GM23338 (cell line): ENCODE results near the gene POLR2L. TPM values are rescaled to one million over a fixed set of nuclear protein-coding genes. Genes with fewer than 3 reads are reported as not detected.

Source experiments
- ATAC-seq: fragments of 200-7000 bp; cut with Tn5 transposase; 3 replicates; pipeline ENCODE4 v1.9.1; 2020
- DNase-seq: peaks from one replicate; pipeline ENCODE4 v3.0.0-alpha.2; 2015; ENCODE audit warnings: low spot score
- H2AFZ ChIP-seq: fragments of 200-600 bp; sonication (generic); 2 replicates; pipeline ENCODE4 v1.8.0; 2016; ENCODE audit warnings: antibody characterized with exemption, mild to moderate bottlenecking, moderate library complexity
- H3F3A ChIP-seq: fragments of 200-600 bp; sonication (generic); replicated peaks from 2 replicates; pipeline ENCODE4 v1.8.0; 2017; ENCODE audit warnings: antibody characterized with exemption, mixed run types, low read depth
- H3K27ac ChIP-seq: fragments of 200-600 bp; sonication (generic); 2 replicates; pipeline ENCODE4 v1.6.1; 2016; ENCODE audit warnings: low read depth
- H3K27me3 ChIP-seq: fragments of 200-600 bp; sonication (generic); 2 replicates; pipeline ENCODE4 v1.8.0; 2016; ENCODE audit warnings: mild to moderate bottlenecking, mixed run types, moderate library complexity; ENCODE audit not compliant: insufficient read depth
- H3K36me3 ChIP-seq: fragments of 200-600 bp; sonication (generic); 2 replicates; pipeline ENCODE4 v1.8.0; 2016; ENCODE audit warnings: mild to moderate bottlenecking; ENCODE audit not compliant: insufficient read depth
- H3K4me1 ChIP-seq: fragments of 200-600 bp; sonication (generic); 2 replicates; pipeline ENCODE4 v1.8.0; 2016; ENCODE audit warnings: mild to moderate bottlenecking, moderate library complexity; ENCODE audit not compliant: insufficient read depth
- H3K4me2 ChIP-seq: fragments of 200-600 bp; sonication (generic); 2 replicates; pipeline ENCODE4 v1.7.1; 2017; ENCODE audit warnings: mixed run types
- H3K4me3 ChIP-seq: fragments of 200-600 bp; sonication (generic); 2 replicates; pipeline ENCODE4 v1.6.1; 2016; ENCODE audit warnings: mixed run types
- H3K79me2 ChIP-seq: fragments of 200-600 bp; sonication (generic); replicated peaks from 2 replicates; pipeline ENCODE4 v1.8.0; 2017; ENCODE audit warnings: mild to moderate bottlenecking; ENCODE audit not compliant: insufficient read depth
- H3K9me2 ChIP-seq: fragments of 200-600 bp; sonication (generic); 2 replicates; pipeline ENCODE4 v1.8.0; 2017; ENCODE audit not compliant: insufficient read depth
- H4K20me1 ChIP-seq: fragments of 200-600 bp; sonication (generic); replicated peaks from 2 replicates; pipeline ENCODE4 v1.8.0; 2017; ENCODE audit warnings: mild to moderate bottlenecking; ENCODE audit not compliant: insufficient read depth
- H3K27ac Mint-ChIP-seq: 2 replicates; pipeline ENCODE4 v1.8.0; 2020; ENCODE audit warnings: inconsistent platforms, mild to moderate bottlenecking, moderate library complexity, mixed read lengths
- H3K27me3 Mint-ChIP-seq: 3 replicates; pipeline ENCODE4 v1.8.0; 2022; ENCODE audit warnings: low read depth, mild to moderate bottlenecking, moderate library complexity, mixed read lengths, inconsistent platforms; ENCODE audit not compliant: insufficient read depth, poor library complexity
- H3K36me3 Mint-ChIP-seq: 3 replicates; pipeline ENCODE4 v1.8.0; 2021; ENCODE audit warnings: low read depth, mild to moderate bottlenecking, inconsistent platforms, moderate library complexity, mixed read lengths
- H3K4me1 Mint-ChIP-seq: 3 replicates; pipeline ENCODE4 v1.8.0; 2020; ENCODE audit warnings: mild to moderate bottlenecking, inconsistent platforms, mixed read lengths
- H3K4me3 Mint-ChIP-seq: 3 replicates; pipeline ENCODE4 v1.8.0; 2021; ENCODE audit warnings: moderate library complexity, mild to moderate bottlenecking, inconsistent platforms, mixed read lengths
- H3K9me3 Mint-ChIP-seq: 3 replicates; pipeline ENCODE4 v1.8.0; 2020; ENCODE audit warnings: moderate library complexity, mild to moderate bottlenecking, inconsistent platforms, mixed read lengths
- CREB1 ChIP-seq: fragments of 250-450 bp; sonication (Bioruptor Pico); IDR thresholded peaks from 2 replicates; pipeline ENCODE4 v1.5.0; 2020; ENCODE audit warnings: low read depth, mild to moderate bottlenecking, moderate library complexity
- EZH2 ChIP-seq: fragments of 200-600 bp; sonication (generic); IDR thresholded peaks from one replicate; pipeline ENCODE4 v1.8.0; 2017; ENCODE audit warnings: antibody characterized with exemption, mild to moderate bottlenecking, low read depth; ENCODE audit not compliant: unreplicated experiment
- EZH2phosphoT487 ChIP-seq: fragments of 200-600 bp; sonication (generic); IDR thresholded peaks from one replicate; pipeline ENCODE4 v1.8.1; 2018; ENCODE audit warnings: antibody characterized with exemption; ENCODE audit not compliant: unreplicated experiment
- JUNB ChIP-seq: IDR thresholded peaks from one replicate; pipeline ENCODE4 v1.6.1; 2016; ENCODE audit warnings: antibody characterized with exemption; ENCODE audit not compliant: unreplicated experiment
- NANOG ChIP-seq: IDR thresholded peaks from 2 replicates; pipeline ENCODE4 v1.6.1; 2016; ENCODE audit warnings: antibody characterized with exemption, borderline replicate concordance
- POLR2AphosphoS5 ChIP-seq: IDR thresholded peaks from 2 replicates; pipeline ENCODE4 v1.6.1; 2016; ENCODE audit warnings: antibody characterized with exemption, low read depth
- REST ChIP-seq: IDR thresholded peaks from one replicate; pipeline ENCODE4 v1.6.1; 2018; ENCODE audit warnings: antibody characterized with exemption; ENCODE audit not compliant: unreplicated experiment
- STAT1 ChIP-seq: IDR thresholded peaks from one replicate; pipeline ENCODE4 v1.6.1; 2016; ENCODE audit warnings: antibody characterized with exemption; ENCODE audit not compliant: unreplicated experiment
- ZNF114 ChIP-seq: fragments of 250-450 bp; sonication (Bioruptor Pico); IDR thresholded peaks from 2 replicates; pipeline ENCODE4 v1.5.0; 2020; ENCODE audit warnings: mild to moderate bottlenecking, moderate library complexity
- ZNF331 ChIP-seq: fragments of 250-450 bp; sonication (Bioruptor Pico); IDR thresholded peaks from 2 replicates; pipeline ENCODE4 v1.5.0; 2020; ENCODE audit warnings: low read depth, mild to moderate bottlenecking, moderate library complexity
- polyA plus RNA-seq: library from polyadenylated mRNA; unstranded; fragments of >200 nt; fragmentation: Nextera tagmentation; extraction: Ambion mirVana; gene quantifications from 2 replicates; pipeline ENCODE4 v1.2.1, GENCODE V29; 2016
- total RNA-seq: library from RNA; depleted of rRNA; stranded (reverse); fragments of >200 nt; shearing (Covaris generic); gene quantifications from 2 replicates; pipeline ENCODE4 v1.2.3, GENCODE V29; 2014
- TF ChIP-seq, protein P1 (sequence below): IDR thresholded peaks from 2 replicates; pipeline ENCODE4 v1.6.1; 2016; ENCODE audit warnings: antibody characterized with exemption
- TF ChIP-seq, protein P2 (sequence below): fragments of 250-450 bp; sonication (Bioruptor Pico); IDR thresholded peaks from 2 replicates; pipeline ENCODE4 v1.5.0; 2020; ENCODE audit warnings: mild to moderate bottlenecking, moderate library complexity
- TF ChIP-seq, protein P3 (sequence below), 2 experiments: fragments of 200-600 bp in 1 of 2; sonication (generic) in 1 of 2; conservative IDR thresholded peaks; 2 replicates each; pipeline versions ENCODE4 v1.5.1 to v1.6.1; 2016 to 2017; ENCODE audit warnings: antibody characterized with exemption in 2 of 2, low read depth in 2 of 2, mild to moderate bottlenecking in 2 of 2, moderate library complexity in 1 of 2

POLR2L gene
- total and polyA plus RNA-seq, 2 experiments from 2014 or later, result 32.2 to 369 TPM

DNA sequence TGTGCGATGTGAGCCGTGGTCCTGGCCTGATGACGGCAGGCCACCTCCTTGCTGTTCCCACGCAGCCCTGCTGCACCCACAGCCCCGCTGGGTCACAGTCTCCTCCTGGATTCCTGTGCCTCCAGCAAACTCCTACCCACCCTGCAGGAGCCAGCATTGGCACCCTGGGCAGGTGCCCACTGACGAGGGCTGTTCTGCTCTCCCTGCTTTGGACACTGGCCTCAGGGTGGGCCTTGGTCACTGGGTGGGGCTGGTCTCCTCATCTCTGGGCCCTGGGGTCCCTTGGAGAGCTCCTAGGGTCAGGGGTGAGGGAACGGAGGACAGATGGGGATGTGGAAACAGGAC is 13.0 kb upstream of the POLR2L start:
- no peak for TF ChIP-seq EZH2
- TF ChIP-seq REST, result no peak
- TF ChIP-seq, protein P1, sequence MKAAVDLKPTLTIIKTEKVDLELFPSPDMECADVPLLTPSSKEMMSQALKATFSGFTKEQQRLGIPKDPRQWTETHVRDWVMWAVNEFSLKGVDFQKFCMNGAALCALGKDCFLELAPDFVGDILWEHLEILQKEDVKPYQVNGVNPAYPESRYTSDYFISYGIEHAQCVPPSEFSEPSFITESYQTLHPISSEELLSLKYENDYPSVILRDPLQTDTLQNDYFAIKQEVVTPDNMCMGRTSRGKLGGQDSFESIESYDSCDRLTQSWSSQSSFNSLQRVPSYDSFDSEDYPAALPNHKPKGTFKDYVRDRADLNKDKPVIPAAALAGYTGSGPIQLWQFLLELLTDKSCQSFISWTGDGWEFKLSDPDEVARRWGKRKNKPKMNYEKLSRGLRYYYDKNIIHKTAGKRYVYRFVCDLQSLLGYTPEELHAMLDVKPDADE, result no peak
- TF ChIP-seq POLR2AphosphoS5, result no peak
- TF ChIP-seq ZNF114 (CRISPR knock-in tag), result no peak
- no peak for TF ChIP-seq JUNB
- no peak for TF ChIP-seq EZH2phosphoT487
- no peak for TF ChIP-seq CREB1
- TF ChIP-seq, protein P2, sequence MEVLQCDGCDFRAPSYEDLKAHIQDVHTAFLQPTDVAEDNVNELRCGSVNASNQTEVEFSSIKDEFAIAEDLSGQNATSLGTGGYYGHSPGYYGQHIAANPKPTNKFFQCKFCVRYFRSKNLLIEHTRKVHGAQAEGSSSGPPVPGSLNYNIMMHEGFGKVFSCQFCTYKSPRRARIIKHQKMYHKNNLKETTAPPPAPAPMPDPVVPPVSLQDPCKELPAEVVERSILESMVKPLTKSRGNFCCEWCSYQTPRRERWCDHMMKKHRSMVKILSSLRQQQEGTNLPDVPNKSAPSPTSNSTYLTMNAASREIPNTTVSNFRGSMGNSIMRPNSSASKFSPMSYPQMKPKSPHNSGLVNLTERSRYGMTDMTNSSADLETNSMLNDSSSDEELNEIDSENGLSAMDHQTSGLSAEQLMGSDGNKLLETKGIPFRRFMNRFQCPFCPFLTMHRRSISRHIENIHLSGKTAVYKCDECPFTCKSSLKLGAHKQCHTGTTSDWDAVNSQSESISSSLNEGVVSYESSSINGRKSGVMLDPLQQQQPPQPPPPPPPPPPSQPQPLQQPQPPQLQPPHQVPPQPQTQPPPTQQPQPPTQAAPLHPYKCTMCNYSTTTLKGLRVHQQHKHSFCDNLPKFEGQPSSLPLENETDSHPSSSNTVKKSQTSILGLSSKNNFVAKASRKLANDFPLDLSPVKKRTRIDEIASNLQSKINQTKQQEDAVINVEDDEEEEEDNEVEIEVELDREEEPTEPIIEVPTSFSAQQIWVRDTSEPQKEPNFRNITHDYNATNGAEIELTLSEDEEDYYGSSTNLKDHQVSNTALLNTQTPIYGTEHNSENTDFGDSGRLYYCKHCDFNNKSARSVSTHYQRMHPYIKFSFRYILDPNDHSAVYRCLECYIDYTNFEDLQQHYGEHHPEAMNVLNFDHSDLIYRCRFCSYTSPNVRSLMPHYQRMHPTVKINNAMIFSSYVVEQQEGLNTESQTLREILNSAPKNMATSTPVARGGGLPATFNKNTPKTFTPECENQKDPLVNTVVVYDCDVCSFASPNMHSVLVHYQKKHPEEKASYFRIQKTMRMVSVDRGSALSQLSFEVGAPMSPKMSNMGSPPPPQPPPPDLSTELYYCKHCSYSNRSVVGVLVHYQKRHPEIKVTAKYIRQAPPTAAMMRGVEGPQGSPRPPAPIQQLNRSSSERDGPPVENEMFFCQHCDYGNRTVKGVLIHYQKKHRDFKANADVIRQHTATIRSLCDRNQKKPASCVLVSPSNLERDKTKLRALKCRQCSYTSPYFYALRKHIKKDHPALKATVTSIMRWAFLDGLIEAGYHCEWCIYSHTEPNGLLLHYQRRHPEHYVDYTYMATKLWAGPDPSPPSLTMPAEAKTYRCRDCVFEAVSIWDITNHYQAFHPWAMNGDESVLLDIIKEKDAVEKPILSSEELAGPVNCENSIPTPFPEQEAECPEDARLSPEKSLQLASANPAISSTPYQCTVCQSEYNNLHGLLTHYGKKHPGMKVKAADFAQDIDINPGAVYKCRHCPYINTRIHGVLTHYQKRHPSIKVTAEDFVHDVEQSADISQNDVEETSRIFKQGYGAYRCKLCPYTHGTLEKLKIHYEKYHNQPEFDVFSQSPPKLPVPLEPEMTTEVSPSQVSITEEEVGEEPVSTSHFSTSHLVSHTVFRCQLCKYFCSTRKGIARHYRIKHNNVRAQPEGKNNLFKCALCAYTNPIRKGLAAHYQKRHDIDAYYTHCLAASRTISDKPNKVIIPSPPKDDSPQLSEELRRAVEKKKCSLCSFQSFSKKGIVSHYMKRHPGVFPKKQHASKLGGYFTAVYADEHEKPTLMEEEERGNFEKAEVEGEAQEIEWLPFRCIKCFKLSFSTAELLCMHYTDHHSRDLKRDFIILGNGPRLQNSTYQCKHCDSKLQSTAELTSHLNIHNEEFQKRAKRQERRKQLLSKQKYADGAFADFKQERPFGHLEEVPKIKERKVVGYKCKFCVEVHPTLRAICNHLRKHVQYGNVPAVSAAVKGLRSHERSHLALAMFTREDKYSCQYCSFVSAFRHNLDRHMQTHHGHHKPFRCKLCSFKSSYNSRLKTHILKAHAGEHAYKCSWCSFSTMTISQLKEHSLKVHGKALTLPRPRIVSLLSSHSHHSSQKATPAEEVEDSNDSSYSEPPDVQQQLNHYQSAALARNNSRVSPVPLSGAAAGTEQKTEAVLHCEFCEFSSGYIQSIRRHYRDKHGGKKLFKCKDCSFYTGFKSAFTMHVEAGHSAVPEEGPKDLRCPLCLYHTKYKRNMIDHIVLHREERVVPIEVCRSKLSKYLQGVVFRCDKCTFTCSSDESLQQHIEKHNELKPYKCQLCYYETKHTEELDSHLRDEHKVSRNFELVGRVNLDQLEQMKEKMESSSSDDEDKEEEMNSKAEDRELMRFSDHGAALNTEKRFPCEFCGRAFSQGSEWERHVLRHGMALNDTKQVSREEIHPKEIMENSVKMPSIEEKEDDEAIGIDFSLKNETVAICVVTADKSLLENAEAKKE (CRISPR knock-in tag), result no peak
- TF ChIP-seq, protein P3, sequence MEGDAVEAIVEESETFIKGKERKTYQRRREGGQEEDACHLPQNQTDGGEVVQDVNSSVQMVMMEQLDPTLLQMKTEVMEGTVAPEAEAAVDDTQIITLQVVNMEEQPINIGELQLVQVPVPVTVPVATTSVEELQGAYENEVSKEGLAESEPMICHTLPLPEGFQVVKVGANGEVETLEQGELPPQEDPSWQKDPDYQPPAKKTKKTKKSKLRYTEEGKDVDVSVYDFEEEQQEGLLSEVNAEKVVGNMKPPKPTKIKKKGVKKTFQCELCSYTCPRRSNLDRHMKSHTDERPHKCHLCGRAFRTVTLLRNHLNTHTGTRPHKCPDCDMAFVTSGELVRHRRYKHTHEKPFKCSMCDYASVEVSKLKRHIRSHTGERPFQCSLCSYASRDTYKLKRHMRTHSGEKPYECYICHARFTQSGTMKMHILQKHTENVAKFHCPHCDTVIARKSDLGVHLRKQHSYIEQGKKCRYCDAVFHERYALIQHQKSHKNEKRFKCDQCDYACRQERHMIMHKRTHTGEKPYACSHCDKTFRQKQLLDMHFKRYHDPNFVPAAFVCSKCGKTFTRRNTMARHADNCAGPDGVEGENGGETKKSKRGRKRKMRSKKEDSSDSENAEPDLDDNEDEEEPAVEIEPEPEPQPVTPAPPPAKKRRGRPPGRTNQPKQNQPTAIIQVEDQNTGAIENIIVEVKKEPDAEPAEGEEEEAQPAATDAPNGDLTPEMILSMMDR (conservative IDR thresholded peaks at IDR 0.05; ENCODE audit: low read depth in 2 of 2), result no peak
- TF ChIP-seq ZNF331 (CRISPR knock-in tag), result no peak
- TF ChIP-seq STAT1, result no peak
- no peak for TF ChIP-seq NANOG
- Mint-ChIP-seq H3K9me3 (no peaks in the 10 kb centered on the region), H3K4me1 (peaks cover 32% of the 10 kb centered on the region), H3K27me3 (peaks cover 17% of the 10 kb centered on the region), H3K4me3 (no peak overlapping the region), H3K27ac (no peak overlapping the region), H3K36me3 (peaks cover 3% of the 10 kb centered on the region; the same call in 1 of the 3 replicates)
- Histone ChIP-seq H3K9me2 (no peaks in the 10 kb centered on the region), H3K4me3 (no peak overlapping the region), H3K4me2 (no peak overlapping the region), H2AFZ (no peak overlapping the region), H3K36me3 (no peaks in the 10 kb centered on the region), H3K27ac (no peak overlapping the region), H3K79me2 (0 out of 2 replicates have a peak, but pooled peaks cover 3% of the 10 kb centered on the region), H3K4me1 (peaks cover 21% of the 10 kb centered on the region), H3F3A (peaks cover 7% of the 10 kb centered on the region), H3K27me3 (no peaks in the 10 kb centered on the region), H4K20me1 (peaks cover 23% of the 10 kb centered on the region)
- no peak for DNase-seq
- ATAC-seq, result no peak
